Stimulated activated CD8-positive, alpha-beta memory T cell treated with anti-CD3 and anti-CD28 coated beads, Interleukin-7, amount 100 ng/mL, for 4 hours (primary cell): ENCODE measurements around the gene ACHE.
"Not testable (repeated sequence)": the region's sequence is repeated elsewhere in the genome, so short reads cannot be mapped to it uniquely, and the experiment has no call there.

Experiments
- DNase-seq, 2 donors: peaks; one replicate each; pipeline ENCODE4 v3.0.0-alpha.2; 2020; ENCODE audit warnings: low read depth in 2 of 2

ACHE gene

GRCh38 chr7:100895701-100895955 is at the start of gene ACHE:
Gene ACHE (minus strand): TSS chr7:100895888. CDS start chr7:100894232, 1,656 bp downstream.
- DNase-seq, result no peak

GRCh38 chr7:100944138-100944537 is 48.5 kb upstream of the ACHE start:
- DNase-seq, result no peak

- DNase-seq, result no peak
These were observed 48.0 kb upstream of the ACHE start for GRCh38 chr7:100943693-100944092.

DNA sequence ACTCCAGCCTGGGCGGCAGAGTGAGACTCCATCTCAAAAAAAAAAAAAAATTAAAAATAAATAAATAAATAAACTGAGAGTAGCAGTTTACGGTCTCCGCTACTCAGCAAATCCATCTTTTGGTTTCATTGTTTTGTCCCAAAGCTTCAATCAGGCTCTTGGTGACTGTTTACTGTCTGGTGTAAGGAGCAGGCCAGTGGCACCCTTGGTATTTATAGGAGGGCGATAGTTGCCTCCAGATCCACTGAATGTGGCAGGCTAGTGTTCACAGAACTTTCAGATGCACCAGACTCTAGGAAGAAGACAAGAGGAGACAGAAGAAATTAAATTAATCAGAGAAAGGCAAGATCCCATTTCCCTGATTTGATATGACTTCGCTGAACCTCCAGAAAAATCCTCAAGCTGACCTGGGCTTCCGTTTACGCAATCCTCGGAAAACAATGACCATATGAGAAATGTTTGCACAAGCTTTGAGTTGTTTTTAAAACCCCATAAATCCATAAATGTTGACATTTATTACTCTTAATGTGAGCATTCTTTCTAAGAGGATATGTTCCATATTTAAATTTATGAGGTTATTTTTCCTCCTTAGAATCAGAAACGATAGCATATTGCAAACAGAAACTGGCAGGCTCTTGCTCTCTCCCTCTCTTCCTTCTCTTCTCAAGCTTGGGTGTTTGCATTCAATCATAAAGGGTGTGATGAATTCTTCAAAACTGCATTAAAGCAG is 46.5 kb upstream of the ACHE start:
- DNase-seq, result no peak

GRCh38 chr7:100936167-100936566 is 40.5 kb upstream of the ACHE start:
- DNase-seq, result not testable (repeated sequence)

DNA sequence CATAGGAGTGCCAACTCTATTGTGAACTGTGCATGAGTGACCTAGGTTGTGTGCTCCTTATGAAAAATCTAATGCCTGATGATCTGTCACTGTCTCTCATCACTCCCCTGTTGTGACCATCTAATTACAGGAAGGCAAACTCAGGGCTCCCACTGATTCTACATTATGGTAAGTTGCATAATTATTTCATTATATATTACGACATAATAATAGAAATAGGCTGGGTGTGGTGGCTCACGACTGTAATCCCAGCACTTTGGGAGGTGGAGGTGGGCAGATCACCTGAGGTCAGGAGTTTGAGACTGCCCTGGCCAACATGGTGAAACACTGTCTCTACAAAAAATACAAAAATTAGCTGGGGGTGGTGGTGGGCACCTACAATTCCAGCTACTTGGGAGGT is 39.7 kb upstream of the ACHE start:
- DNase-seq, result not testable (repeated sequence)

GRCh38 chr7:100933734-100934133 is 38.0 kb upstream of the ACHE start:
- DNase-seq, result no peak

- DNase-seq, result no peak
These were observed 34.1 kb upstream of the ACHE start for GRCh38 chr7:100929808-100930174.

DNA sequence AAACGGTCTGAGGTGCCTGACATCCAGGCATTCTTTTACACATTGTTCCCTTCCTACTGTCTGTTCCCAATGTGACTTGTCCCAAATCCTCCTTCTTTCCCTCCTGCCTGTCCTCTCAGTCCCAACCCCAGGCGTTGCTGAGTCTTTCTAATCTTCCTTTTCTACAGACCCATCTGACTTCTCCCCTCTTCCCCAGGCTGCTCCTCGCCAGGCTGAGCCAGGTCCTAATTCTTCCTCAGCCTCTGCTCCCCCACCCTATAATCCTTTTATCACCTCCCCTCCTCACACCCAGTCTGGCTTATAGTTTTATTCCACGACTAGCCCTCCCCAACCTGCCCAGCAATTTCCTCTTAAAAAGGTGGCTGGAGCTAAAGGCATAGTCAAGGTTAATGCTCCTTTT is 27.9 kb upstream of the ACHE start:
- DNase-seq, result not testable (repeated sequence)

DNA sequence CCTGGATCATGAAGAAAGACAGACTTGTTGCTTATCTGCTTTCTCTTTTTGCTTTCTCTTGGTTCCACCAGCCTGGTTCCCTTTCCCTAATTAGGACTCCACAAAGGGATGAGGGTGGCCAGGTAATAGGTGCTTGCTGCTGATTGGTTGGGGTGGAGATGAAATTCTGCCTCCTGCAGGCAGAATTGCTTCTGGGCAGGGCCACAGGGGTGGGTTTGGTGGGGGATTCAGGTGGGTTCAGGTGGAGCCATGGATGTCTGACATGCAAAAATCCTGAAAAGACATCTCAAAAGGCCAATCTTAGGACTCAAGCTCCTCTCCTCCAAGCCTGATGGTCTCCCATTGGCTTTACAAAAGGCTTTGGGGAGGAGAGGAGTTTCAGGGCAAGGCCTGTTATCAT is 25.4 kb upstream of the ACHE start:
- DNase-seq, result no peak

GRCh38 chr7:100919779-100920437 is 24.2 kb upstream of the ACHE start:
- DNase-seq, result not testable (repeated sequence)

GRCh38 chr7:100919335-100919734 is 23.6 kb upstream of the ACHE start:
- DNase-seq, result not testable (repeated sequence)

GRCh38 chr7:100914879-100915447 is 19.3 kb upstream of the ACHE start:
- no peak for DNase-seq

DNA sequence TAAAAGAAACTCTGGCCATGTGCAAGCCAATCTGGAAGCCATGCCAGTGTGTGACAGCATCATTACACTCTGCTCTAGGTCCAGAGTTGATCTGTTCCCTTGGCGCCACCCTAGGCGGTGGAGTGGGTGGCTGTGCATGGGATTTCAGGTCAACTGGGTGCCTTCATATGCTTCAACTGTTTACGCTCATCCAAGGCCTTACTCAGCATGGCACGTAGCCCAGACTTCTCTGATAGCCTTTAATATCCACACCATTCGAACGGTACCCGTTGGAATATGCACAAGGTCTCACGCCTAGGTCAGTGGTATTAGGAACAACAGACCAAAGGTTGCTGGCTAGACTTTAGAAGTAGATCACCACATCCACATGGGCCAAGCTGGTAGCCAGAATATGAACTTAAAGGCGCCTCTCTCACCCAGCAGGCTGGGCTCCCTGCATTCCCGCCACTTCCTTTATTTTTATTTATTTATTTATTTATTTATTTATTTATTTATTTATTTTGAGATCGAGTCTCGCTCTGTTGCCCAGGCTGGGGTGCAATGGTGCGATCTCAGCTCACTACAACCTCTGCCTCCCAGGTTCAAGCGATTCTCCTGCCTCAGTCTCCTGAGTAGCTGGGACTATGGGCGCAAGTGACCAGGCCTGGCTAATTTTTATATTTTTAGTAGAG is 18.7 kb upstream of the ACHE start:
- no peak for DNase-seq

GRCh38 chr7:100911484-100911883 is 15.8 kb upstream of the ACHE start:
- no peak for DNase-seq

- not testable (repeated sequence) for DNase-seq
These were observed 14.8 kb upstream of the ACHE start for GRCh38 chr7:100910443-100910842.

DNA sequence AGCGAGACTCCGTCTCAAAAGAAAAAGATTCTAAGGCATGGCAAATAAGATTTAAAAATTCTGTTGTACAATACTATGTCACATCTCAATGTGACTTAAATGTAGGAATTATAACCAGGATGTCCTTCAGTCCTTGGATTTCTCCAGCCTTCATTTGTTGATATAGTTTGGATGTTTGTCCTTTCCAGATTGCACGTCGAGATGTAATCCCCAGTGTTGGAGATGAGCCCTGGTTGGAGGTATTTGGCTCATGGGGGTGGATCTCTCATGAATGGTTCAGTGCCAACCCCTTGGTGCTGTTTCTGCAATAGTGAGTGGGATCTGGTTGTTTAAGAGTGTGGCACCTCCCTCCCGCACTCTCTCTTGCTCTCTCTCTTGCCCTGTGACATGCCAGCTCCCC is 12.8 kb upstream of the ACHE start:
- no peak for DNase-seq

DNA sequence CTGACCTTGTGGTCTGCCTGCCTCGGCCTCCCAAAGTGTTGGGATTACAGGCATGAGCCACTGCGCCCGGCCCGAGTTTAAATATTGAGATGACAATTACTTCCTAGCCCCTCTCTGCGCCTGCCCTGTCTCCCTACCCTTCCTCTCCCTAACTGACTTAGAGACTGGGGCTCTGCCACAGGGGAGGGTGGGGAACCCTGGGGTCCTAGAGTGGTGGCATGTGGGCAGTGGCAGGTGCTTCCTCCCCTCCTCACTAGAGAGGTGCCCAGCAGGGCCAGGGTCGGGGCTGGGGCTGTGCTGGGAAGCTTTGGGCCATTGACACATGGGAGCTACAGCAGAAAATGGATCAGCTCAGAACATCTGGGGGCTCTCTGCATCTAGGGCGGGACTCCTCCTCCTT is 7.0 kb upstream of the ACHE start:
- no peak for DNase-seq

DNA sequence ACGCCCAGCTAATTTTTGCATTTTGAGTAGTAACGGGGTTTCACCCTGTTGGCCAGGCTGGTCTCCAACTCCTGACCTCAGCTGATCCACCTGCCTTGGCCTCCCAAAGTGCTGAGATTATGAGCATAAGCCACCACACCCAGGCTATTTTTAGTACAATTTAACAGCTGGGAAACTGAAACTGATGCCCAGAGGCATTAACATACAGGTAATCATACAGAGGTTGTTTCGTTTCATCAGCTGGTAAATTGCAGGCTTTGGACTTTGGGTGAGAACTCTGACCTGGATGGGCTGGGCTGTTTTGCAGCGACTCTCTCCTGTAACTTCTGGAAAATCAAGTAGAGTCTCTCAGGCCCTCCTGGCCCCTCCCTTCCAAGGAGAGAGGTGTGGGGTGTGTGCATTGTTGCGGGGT is 6.2 kb upstream of the ACHE start:
- DNase-seq, result no peak

GRCh38 chr7:100900978-100901377 is 5.3 kb upstream of the ACHE start:
- no peak for DNase-seq

- DNase-seq, result no peak
These were observed 3.7 kb upstream of the ACHE start for GRCh38 chr7:100899432-100899831.

- no peak for DNase-seq
These were observed 2.2 kb upstream of the ACHE start for GRCh38 chr7:100897772-100898454.
